Liver (tissue), 9 donors: ENCODE results near the gene ZNF653. TPM values are rescaled to one million over a fixed set of nuclear protein-coding genes. Genes with fewer than 3 reads are reported as not detected.

Experiments
- DNase-seq: peaks from one replicate; pipeline ENCODE4 v3.0.0-alpha.2; 2017; ENCODE audit warnings: low spot score
- H3K27ac ChIP-seq, 2 donors: one replicate each; pipeline ENCODE4 v1.7.0; 2013; ENCODE audit warnings: inconsistent platforms in 2 of 2, low read length in 2 of 2, control low read depth in 1 of 2, low read depth in 1 of 2, mild to moderate bottlenecking in 1 of 2
- H3K27me3 ChIP-seq, 4 donors: one replicate each; pipeline versions ENCODE4 v1.6.1 to v1.7.0; 2013; ENCODE audit warnings: low read length in 3 of 4, inconsistent platforms in 1 of 4, mild to moderate bottlenecking in 1 of 4, moderate library complexity in 1 of 4; ENCODE audit not compliant: control insufficient read depth in 4 of 4, insufficient read depth in 4 of 4
- H3K36me3 ChIP-seq, 4 donors: one replicate each; pipeline versions ENCODE4 v1.6.1 to v1.7.0; 2013; ENCODE audit warnings: low read length in 3 of 4, mild to moderate bottlenecking in 3 of 4, low read depth in 1 of 4, moderate library complexity in 1 of 4; ENCODE audit not compliant: control insufficient read depth in 4 of 4, insufficient read depth in 3 of 4
- H3K4me1 ChIP-seq, 4 donors: one replicate each; pipeline versions ENCODE4 v1.6.1 to v1.7.0; 2013; ENCODE audit warnings: low read length in 3 of 4, mild to moderate bottlenecking in 3 of 4, moderate library complexity in 1 of 4; ENCODE audit not compliant: control insufficient read depth in 4 of 4, insufficient read depth in 4 of 4
- H3K4me3 ChIP-seq, 3 donors: one replicate each; pipeline versions ENCODE4 v1.6.1 to v1.7.0; 2013; ENCODE audit warnings: low read length in 3 of 3, control low read depth in 1 of 3, low read depth in 1 of 3, mild to moderate bottlenecking in 1 of 3
- H3K9ac ChIP-seq, 2 donors: one replicate each; pipeline ENCODE4 v1.7.0; 2013; ENCODE audit warnings: low read length in 2 of 2, mild to moderate bottlenecking in 2 of 2, moderate library complexity in 2 of 2, control low read depth in 1 of 2, low read depth in 1 of 2
- H3K9me3 ChIP-seq, 4 donors: one replicate each; pipeline versions ENCODE4 v1.6.1 to v1.7.0; 2013; ENCODE audit warnings: low read length in 3 of 4; ENCODE audit not compliant: control insufficient read depth in 4 of 4
- ATF3 ChIP-seq: IDR thresholded peaks from 2 replicates; pipeline ENCODE4 v1.6.1; 2016; ENCODE audit warnings: antibody characterized with exemption
- EGR1 ChIP-seq, 2 donors: IDR thresholded peaks; 2 replicates each; pipeline ENCODE4 v1.6.1; 2016 to 2018; ENCODE audit warnings: antibody characterized with exemption in 2 of 2, low read depth in 2 of 2
- FOXA2 ChIP-seq: IDR thresholded peaks from 2 replicates; pipeline ENCODE4 v1.6.1; 2016; ENCODE audit warnings: antibody characterized with exemption
- GABPA ChIP-seq, 2 donors: IDR thresholded peaks in 1 of 2; conservative IDR thresholded peaks in 1 of 2; 2 replicates each; pipeline ENCODE4 v1.6.1; 2016; ENCODE audit warnings: antibody characterized with exemption in 2 of 2, mild to moderate bottlenecking in 1 of 2, moderate library complexity in 1 of 2
- HNF4A ChIP-seq, 2 donors: conservative IDR thresholded peaks; 2 replicates each; pipeline ENCODE4 v1.6.1; 2016; ENCODE audit warnings: antibody characterized with exemption in 2 of 2, mild to moderate bottlenecking in 2 of 2
- JUND ChIP-seq, 2 donors: IDR thresholded peaks; 2 replicates each; pipeline ENCODE4 v1.6.1; 2016; ENCODE audit warnings: antibody characterized with exemption in 2 of 2
- MAX ChIP-seq: IDR thresholded peaks from 2 replicates; pipeline ENCODE4 v1.6.1; 2016; ENCODE audit warnings: antibody characterized with exemption
- NR2F2 ChIP-seq: IDR thresholded peaks from 2 replicates; pipeline ENCODE4 v1.6.1; 2016; ENCODE audit warnings: antibody characterized with exemption
- RAD21 ChIP-seq, 2 donors: IDR thresholded peaks; 2 replicates each; pipeline ENCODE4 v1.6.1; 2016; ENCODE audit warnings: antibody characterized with exemption in 2 of 2, mild to moderate bottlenecking in 2 of 2
- REST ChIP-seq: IDR thresholded peaks from 2 replicates; pipeline ENCODE4 v1.6.1; 2016; ENCODE audit warnings: antibody characterized with exemption, mild to moderate bottlenecking
- RXRA ChIP-seq, 2 donors: IDR thresholded peaks; 2 replicates each; pipeline ENCODE4 v1.6.1; 2017 to 2018; ENCODE audit warnings: antibody characterized with exemption in 2 of 2, mild to moderate bottlenecking in 1 of 2
- TAF1 ChIP-seq: conservative IDR thresholded peaks from 2 replicates; pipeline ENCODE4 v1.6.1; 2016; ENCODE audit warnings: antibody characterized with exemption, mild to moderate bottlenecking
- ZBTB33 ChIP-seq: IDR thresholded peaks from 2 replicates; pipeline ENCODE4 v1.6.1; 2016; ENCODE audit warnings: antibody characterized with exemption
- WGBS: extraction: QIAGEN DNeasy Blood & Tissue Kit; methylation state at CpG from one replicate; pipeline ENCODE4 v1.1.7; 2013; 5-methylcytosine and 5-hydroxymethylcytosine counted together
- polyA plus RNA-seq, 2 donors: library from polyadenylated mRNA; stranded (reverse) in 1 of 2; unstranded in 1 of 2; fragments of 200-250 nt in 1 of 2; fragments of >200 nt in 1 of 2; fragmentation: Nextera tagmentation in 1 of 2; extraction: Ambion mirVana in 1 of 2; gene quantifications; one replicate each; pipeline versions ENCODE4 v1.2.1 to v1.2.3, GENCODE V29; 2013 to 2015
- total RNA-seq, 2 donors: library from RNA; depleted of rRNA; stranded (reverse); fragments of >200 nt; gene quantifications; one replicate each; pipeline ENCODE4 v1.2.3, GENCODE V29; 2014
- donor health status: healthy.
- donor health status: healthy.
- donor health status: healthy.
- donor health status: healthy.
- donor health status: healthy.

The ZNF653 gene
- total and polyA plus RNA-seq, 4 donors, result 1.3 to 4.6 (median 3.1) TPM

- TF ChIP-seq HNF4A (conservative IDR thresholded peaks at IDR 0.05), result no peak
Observed at GRCh38 chr19:11554160-11554559, 48.5 kb upstream of the ZNF653 start (continued).

- H3K9me3 ChIP-seq, result no peaks in the 10 kb centered on the region
- no peak overlapping the region for H3K27ac ChIP-seq
- no peak for DNase-seq
- TF ChIP-seq TAF1 (no peak), NR2F2 (no peak), ZBTB33 (no peak), JUND (IDR thresholded peaks at IDR 0.05) (no peak), MAX (no peak), EGR1 (IDR thresholded peaks at IDR 0.05; ENCODE audit: low read depth in 2 of 2) (no peak), RXRA (IDR thresholded peaks at IDR 0.05) (no peak), FOXA2 (no peak), GABPA (IDR thresholded peaks at IDR 0.05 in 1 of 2, conservative IDR thresholded peaks at IDR 0.05 in 1 of 2) (no peak)
- no peak overlapping the region for H3K9ac ChIP-seq
- H3K36me3 ChIP-seq, result peaks cover 4 to 27% (median 6%) of the 10 kb centered on the region in 4 donors
- H3K27me3 ChIP-seq, result no peaks in the 10 kb centered on the region
- no peak overlapping the region for H3K4me3 ChIP-seq
- 88% methylated on average over 20 of the region's 20 CpGs for WGBS
- H3K4me1 ChIP-seq, result peaks cover 0 to 6% (median 2%) of the 10 kb centered on the region in 4 donors
Observed at GRCh38 chr19:11552666-11553372, 47.2 kb upstream of the ZNF653 start.

- DNase-seq, result no peak
- TF ChIP-seq ATF3 (no peak), GABPA (IDR thresholded peaks at IDR 0.05 in 1 of 2, conservative IDR thresholded peaks at IDR 0.05 in 1 of 2) (no peak), MAX (no peak), RAD21 (IDR thresholded peaks at IDR 0.05) (peak in 1 of 2 donors; percentile 53)
- no peaks in the 10 kb centered on the region for H3K9me3 ChIP-seq
- no peak overlapping the region for H3K9ac ChIP-seq
- no peaks in the 10 kb centered on the region for H3K4me1 ChIP-seq
- WGBS, result 92% methylated on average over 26 of the region's 26 CpGs
- H3K36me3 ChIP-seq, result peaks cover 4 to 27% (median 6%) of the 10 kb centered on the region in 4 donors
- no peaks in the 10 kb centered on the region for H3K27me3 ChIP-seq
- H3K4me3 ChIP-seq, result no peak overlapping the region
- H3K27ac ChIP-seq, result no peak overlapping the region
Observed at GRCh38 chr19:11551603-11552235, 46.1 kb upstream of the ZNF653 start.

- TF ChIP-seq REST, result no peak
- no peak for TF ChIP-seq RAD21 (IDR thresholded peaks at IDR 0.05)
- no peak for TF ChIP-seq GABPA (IDR thresholded peaks at IDR 0.05 in 1 of 2, conservative IDR thresholded peaks at IDR 0.05 in 1 of 2)
- no peak overlapping the region for H3K27ac ChIP-seq
Observed at GRCh38 chr19:11550265-11550664, 44.6 kb upstream of the ZNF653 start.

More at GRCh38 chr19:11550265-11550664, 44.6 kb upstream of the ZNF653 start:
- 92% methylated on average over 8 of the region's 8 CpGs for WGBS
- H3K9me3 ChIP-seq, result no peaks in the 10 kb centered on the region
- no peak overlapping the region for H3K9ac ChIP-seq
- peaks cover 4 to 23% (median 6%) of the 10 kb centered on the region in 4 donors for H3K36me3 ChIP-seq
- no peaks in the 10 kb centered on the region for H3K27me3 ChIP-seq
- DNase-seq, result no peak
- H3K4me1 ChIP-seq, result no peaks in the 10 kb centered on the region
- no peak overlapping the region for H3K4me3 ChIP-seq
